T-cell (primary cell): ENCODE results near the gene GYPC. TPM values are rescaled to one million over a fixed set of nuclear protein-coding genes. Genes with fewer than 3 reads are reported as not detected.
A peak's percentile ranks its signal among the peaks of the same experiment; 100 is the strongest.
"Not testable (repeated sequence)": the region's sequence is repeated elsewhere in the genome, so short reads cannot be mapped to it uniquely, and the experiment has no call there.

Source experiments
- ATAC-seq, 4 experiments: fragments of 200-7000 bp in 3 of 4; fragments of 150-1000 bp in 1 of 4; cut with Tn5 transposase; replicated peaks in 1 of 4; 1 replicate in 3 of 4; 2 replicates in 1 of 4; pipeline ENCODE4 v1.10.0; 2021; ENCODE audit warnings: moderate library complexity in 3 of 4, mild to moderate bottlenecking in 2 of 4, moderate number of reproducible peaks in 1 of 4
- CTCF ChIA-PET, 2 donors: fragments of 300-600 bp; sonication (Branson Sonifier 250); formaldehyde crosslinking; loops; one replicate each; lab custom pipeline; 2022; ENCODE audit warnings: antibody characterized with exemption in 2 of 2; lab: Charles Lee
- POLR2A ChIA-PET, 2 donors: fragments of 300-600 bp; sonication (Branson Sonifier 250); formaldehyde crosslinking; loops; one replicate each; lab custom pipeline; 2022; ENCODE audit warnings: antibody characterized with exemption in 2 of 2; lab: Charles Lee
- DNase-seq, 35 experiments: peaks; one replicate each; pipeline versions ENCODE4 v3.0.0 to v3.0.0-alpha.2; 2013 to 2023
- H3K27ac ChIP-seq: one replicate; pipeline ENCODE4 v1.5.1; 2013; ENCODE audit warnings: low read length
- H3K27me3 ChIP-seq, 2 experiments: replicated peaks in 1 of 2; 1 replicate in 1 of 2; 2 replicates in 1 of 2; pipeline versions ENCODE4 v1.6.1 to v1.7.0; 2013; ENCODE audit warnings: low read length in 1 of 2, mixed read lengths in 1 of 2; ENCODE audit not compliant: control insufficient read depth in 2 of 2, insufficient read depth in 2 of 2; ENCODE audit errors: extremely low read depth in 1 of 2
- H3K36me3 ChIP-seq, 2 donors: 1 replicate in 1 of 2; 2 replicates in 1 of 2; pipeline versions ENCODE4 v1.6.1 to v1.7.0; 2013; ENCODE audit warnings: low read length in 1 of 2; ENCODE audit not compliant: control insufficient read depth in 2 of 2, insufficient read depth in 1 of 2; ENCODE audit errors: extremely low read depth in 1 of 2
- H3K4me1 ChIP-seq, 2 experiments: 1 replicate in 1 of 2; 2 replicates in 1 of 2; pipeline versions ENCODE4 v1.6.1 to v1.7.0; 2013; ENCODE audit warnings: low read length in 2 of 2, mixed read lengths in 1 of 2; ENCODE audit not compliant: insufficient read depth in 2 of 2, control insufficient read depth in 1 of 2; ENCODE audit errors: extremely low read depth in 1 of 2
- H3K4me3 ChIP-seq, 2 donors: 1 replicate in 1 of 2; 2 replicates in 1 of 2; pipeline versions ENCODE4 v1.5.1 to v1.7.0; 2013; ENCODE audit warnings: mild to moderate bottlenecking in 2 of 2, low read length in 1 of 2, moderate library complexity in 1 of 2; ENCODE audit not compliant: control insufficient read depth in 1 of 2; ENCODE audit errors: extremely low read depth in 1 of 2
- H3K9me3 ChIP-seq: 2 replicates; pipeline ENCODE4 v1.7.0; 2013
- H3K27ac Mint-ChIP-seq, 2 donors: one replicate each; pipeline ENCODE4 v1.8.0; 2020 to 2021; ENCODE audit warnings: mild to moderate bottlenecking in 2 of 2, mixed read lengths in 2 of 2
- H3K27me3 Mint-ChIP-seq, 2 donors: one replicate each; pipeline ENCODE4 v1.8.0; 2021 to 2022; ENCODE audit warnings: mixed read lengths in 2 of 2
- H3K36me3 Mint-ChIP-seq: one replicate; pipeline ENCODE4 v1.8.0; 2021; ENCODE audit warnings: mixed read lengths
- H3K4me1 Mint-ChIP-seq, 3 donors: one replicate each; pipeline ENCODE4 v1.8.0; 2020 to 2022; ENCODE audit warnings: mixed read lengths in 3 of 3, mild to moderate bottlenecking in 1 of 3
- H3K4me3 Mint-ChIP-seq, 3 donors: one replicate each; pipeline ENCODE4 v1.8.0; 2020 to 2022; ENCODE audit warnings: mild to moderate bottlenecking in 3 of 3, mixed read lengths in 3 of 3, moderate library complexity in 3 of 3
- H3K9me3 Mint-ChIP-seq, 3 donors: one replicate each; pipeline ENCODE4 v1.8.0; 2020 to 2022; ENCODE audit warnings: mixed read lengths in 3 of 3
- WGBS: methylation state at CpG from one replicate; pipeline ENCODE4 v1.1.5; 2013; ENCODE audit warnings: missing lambda C conversion rate; ENCODE audit not compliant: insufficient coverage; 5-methylcytosine and 5-hydroxymethylcytosine counted together
- total RNA-seq, 35 experiments: library from RNA in 6 of 35; stranded (reverse) in 6 of 35; fragments of 120-200 nt in 1 of 35; gene quantifications; one replicate each; pipeline versions ENCODE4 v1.2.1 to v1.2.4 and lab custom pipeline; 2013 to 2026

The GYPC gene
- total RNA-seq, 5 donors from 2014 or later (not counting 1 experiment from before 2014, with no cell fraction given) = 109 to 137 (median 116) TPM

DNA sequence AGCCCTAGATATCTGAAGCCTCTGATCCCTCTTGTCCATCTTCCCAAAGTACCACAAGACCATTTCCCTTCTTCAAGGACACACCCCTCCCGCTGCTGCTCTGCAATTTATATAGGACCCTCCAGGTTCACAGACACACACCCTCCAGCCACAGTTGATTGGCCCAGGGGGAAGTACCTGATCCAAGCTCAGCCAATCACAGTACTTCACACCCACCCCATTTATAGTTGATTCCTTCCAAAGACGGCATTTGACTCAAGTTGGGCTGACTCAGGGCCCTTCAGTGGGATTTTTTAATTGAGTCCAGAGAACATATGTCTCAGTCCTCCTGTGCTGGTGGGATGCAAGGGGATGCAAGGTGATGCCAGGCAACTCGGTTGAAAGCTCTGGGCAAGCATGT lies 59.2 kb downstream of the GYPC start:
- H3K9me3 Mint-ChIP-seq = no peaks in the 10 kb centered on the region
- Histone ChIP-seq H3K4me3 (no peak overlapping the region), H3K9me3 (no peaks in the 10 kb centered on the region), H3K27me3 (no peaks in the 10 kb centered on the region), H3K27ac (no peak overlapping the region), H3K36me3 (no peaks in the 10 kb centered on the region), H3K4me1 (no peaks in the 10 kb centered on the region)
- POLR2A ChIA-PET = interaction anchor here in 1 of 2 donors (0.6 kb wide), 1 partner anchor 402 kb away, joined by 4 read pairs; no protein-coding TSS in a partner anchor
- H3K4me3 Mint-ChIP-seq = no peak overlapping the region
- 100% methylated on average over 1 of the region's 3 CpGs for WGBS
- H3K4me1 Mint-ChIP-seq = peaks cover 0 to 27% (median 2%) of the 10 kb centered on the region in 3 donors
- ATAC-seq (no peak), DNase-seq (no peak)
- H3K36me3 Mint-ChIP-seq = no peaks in the 10 kb centered on the region
- H3K27ac Mint-ChIP-seq = no peak overlapping the region
- CTCF ChIA-PET = interaction anchor here in 1 of 2 donors (0.5 kb wide), 1 partner anchor 56 kb away, joined by 3 read pairs; no protein-coding TSS in a partner anchor
- H3K27me3 Mint-ChIP-seq = no peaks in the 10 kb centered on the region

DNA sequence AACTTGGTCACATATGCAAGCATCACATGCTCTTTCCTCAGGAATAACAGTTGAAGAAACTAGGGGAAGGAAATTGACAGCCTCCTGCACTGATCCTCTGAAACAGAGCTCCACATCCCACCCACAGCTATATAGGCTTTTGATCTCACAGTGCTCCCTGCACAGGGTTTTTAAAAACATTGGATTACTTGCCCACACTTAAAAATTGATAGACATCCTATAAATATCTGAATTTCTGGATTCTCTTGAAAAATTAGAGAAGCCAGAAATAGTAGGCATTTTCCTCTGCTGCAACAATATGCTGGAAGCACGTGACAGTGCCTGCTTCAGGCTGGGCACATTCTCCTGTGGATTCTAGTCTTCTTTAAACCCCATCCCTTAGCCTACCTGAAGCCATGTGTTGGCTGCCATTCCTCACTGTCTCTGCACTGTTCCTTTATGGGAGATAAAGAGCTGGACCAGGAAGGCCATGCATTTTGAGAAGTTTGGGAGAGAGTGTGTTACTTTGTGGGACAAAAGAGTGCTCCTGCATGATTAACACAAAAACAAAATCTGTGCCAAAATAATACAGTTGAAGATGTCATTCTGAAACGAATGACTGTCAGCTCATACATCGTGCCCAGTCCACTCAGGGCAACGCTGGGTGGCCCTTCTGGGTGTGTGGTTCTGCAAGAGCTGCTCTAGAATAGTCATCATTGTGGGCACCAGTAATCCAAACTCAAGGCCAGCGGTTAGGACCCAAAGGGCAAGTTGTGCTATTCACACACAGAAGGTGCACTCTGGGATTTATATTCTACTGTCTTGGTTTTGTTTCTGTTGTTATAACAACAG lies 59.8 kb downstream of the GYPC start:
- no peak for DNase-seq
- H3K27ac Mint-ChIP-seq = no peak overlapping the region
- H3K9me3 Mint-ChIP-seq = no peaks in the 10 kb centered on the region
- Histone ChIP-seq H3K9me3 (no peaks in the 10 kb centered on the region), H3K4me3 (no peak overlapping the region), H3K27ac (no peak overlapping the region), H3K27me3 (no peaks in the 10 kb centered on the region), H3K4me1 (no peaks in the 10 kb centered on the region), H3K36me3 (no peaks in the 10 kb centered on the region)
- no peak for ATAC-seq
- WGBS = 66% methylated on average over 4 of the region's 5 CpGs
- H3K27me3 Mint-ChIP-seq = no peaks in the 10 kb centered on the region
- H3K4me1 Mint-ChIP-seq = peaks cover 0 to 27% (median 2%) of the 10 kb centered on the region in 3 donors
- CTCF ChIA-PET = interaction anchor here in 1 of 2 donors (0.5 kb wide), 1 partner anchor 56 kb away, joined by 3 read pairs; no protein-coding TSS in a partner anchor
- POLR2A ChIA-PET = interaction anchor here in 1 of 2 donors (0.6 kb wide), 1 partner anchor 401 kb away, joined by 4 read pairs; no protein-coding TSS in a partner anchor
- H3K36me3 Mint-ChIP-seq = no peaks in the 10 kb centered on the region
- no peak overlapping the region for H3K4me3 Mint-ChIP-seq

DNA sequence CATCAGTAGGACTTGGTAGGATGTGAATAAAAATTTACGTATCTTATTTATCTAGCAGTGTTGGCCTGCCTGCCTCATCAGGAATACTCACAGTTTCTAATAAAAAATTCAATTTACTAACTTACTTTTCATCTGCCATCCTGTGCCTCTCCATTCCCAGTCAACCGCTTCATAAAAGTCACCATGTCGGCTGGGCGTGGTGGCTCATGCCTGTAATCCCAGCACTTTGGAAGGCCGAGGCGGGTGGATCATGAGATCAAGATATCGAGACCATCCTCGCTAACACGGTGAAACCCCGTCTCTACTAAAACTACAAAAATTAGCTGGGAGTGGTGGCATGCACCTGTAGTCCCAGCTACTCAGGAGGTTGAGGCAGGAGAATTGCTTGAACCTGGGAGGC lies 61.3 kb downstream of the GYPC start:
- H3K4me3 Mint-ChIP-seq, POLR2A ChIA-PET: not testable (repeated sequence)

DNA sequence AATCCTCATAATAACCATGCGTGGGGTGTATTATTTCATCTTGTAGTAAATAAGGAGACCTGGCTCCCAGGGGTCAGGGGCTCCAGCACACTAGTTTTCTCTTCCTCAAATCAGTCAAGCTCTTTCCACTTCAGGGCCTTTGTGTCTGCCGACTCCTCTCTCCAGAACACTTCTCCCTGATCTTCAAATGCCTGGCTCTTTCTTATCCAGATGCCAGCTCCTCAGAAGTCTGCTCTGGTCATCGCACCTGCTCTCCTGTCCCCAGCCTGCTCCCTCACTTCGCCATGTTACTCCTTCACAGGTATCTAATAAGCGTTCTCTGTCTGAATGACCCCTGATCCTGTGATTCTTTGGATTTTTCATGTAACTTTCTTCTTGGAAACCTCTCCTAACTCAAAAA lies 62.0 kb downstream of the GYPC start:
- 88% methylated on average over 4 of the region's 5 CpGs for WGBS
- Histone ChIP-seq H3K4me1 (no peaks in the 10 kb centered on the region), H3K36me3 (no peaks in the 10 kb centered on the region), H3K27ac (no peak overlapping the region), H3K4me3 (no peak overlapping the region), H3K9me3 (no peaks in the 10 kb centered on the region), H3K27me3 (no peaks in the 10 kb centered on the region)
- no peaks in the 10 kb centered on the region for H3K36me3 Mint-ChIP-seq
- H3K4me3 Mint-ChIP-seq = no peak overlapping the region
- H3K4me1 Mint-ChIP-seq = peaks cover 0 to 19% (median 2%) of the 10 kb centered on the region in 3 donors
- no peak for DNase-seq
- H3K27ac Mint-ChIP-seq = no peak overlapping the region
- no peaks in the 10 kb centered on the region for H3K9me3 Mint-ChIP-seq
- POLR2A ChIA-PET = interaction anchor here in 1 of 2 donors (0.6 kb wide), 1 partner anchor 36 kb away, joined by 3 read pairs; no protein-coding TSS in a partner anchor
- no peak for ATAC-seq
- no peaks in the 10 kb centered on the region for H3K27me3 Mint-ChIP-seq
- CTCF ChIA-PET = no interaction called here

More for the DNA sequence above, 61.3 kb downstream of the GYPC start:
- H3K9me3 ChIP-seq, H3K4me3 ChIP-seq, H3K27me3 ChIP-seq, H3K36me3 ChIP-seq, H3K27ac ChIP-seq, ATAC-seq, H3K27me3 Mint-ChIP-seq, DNase-seq, H3K36me3 Mint-ChIP-seq, H3K27ac Mint-ChIP-seq, H3K4me1 ChIP-seq, CTCF ChIA-PET, H3K9me3 Mint-ChIP-seq: not testable (repeated sequence)
- 100% methylated on average over 3 of the region's 10 CpGs for WGBS
- peaks cover 0 to 26% (median 2%) of the 10 kb centered on the region in 3 donors for H3K4me1 Mint-ChIP-seq

DNA sequence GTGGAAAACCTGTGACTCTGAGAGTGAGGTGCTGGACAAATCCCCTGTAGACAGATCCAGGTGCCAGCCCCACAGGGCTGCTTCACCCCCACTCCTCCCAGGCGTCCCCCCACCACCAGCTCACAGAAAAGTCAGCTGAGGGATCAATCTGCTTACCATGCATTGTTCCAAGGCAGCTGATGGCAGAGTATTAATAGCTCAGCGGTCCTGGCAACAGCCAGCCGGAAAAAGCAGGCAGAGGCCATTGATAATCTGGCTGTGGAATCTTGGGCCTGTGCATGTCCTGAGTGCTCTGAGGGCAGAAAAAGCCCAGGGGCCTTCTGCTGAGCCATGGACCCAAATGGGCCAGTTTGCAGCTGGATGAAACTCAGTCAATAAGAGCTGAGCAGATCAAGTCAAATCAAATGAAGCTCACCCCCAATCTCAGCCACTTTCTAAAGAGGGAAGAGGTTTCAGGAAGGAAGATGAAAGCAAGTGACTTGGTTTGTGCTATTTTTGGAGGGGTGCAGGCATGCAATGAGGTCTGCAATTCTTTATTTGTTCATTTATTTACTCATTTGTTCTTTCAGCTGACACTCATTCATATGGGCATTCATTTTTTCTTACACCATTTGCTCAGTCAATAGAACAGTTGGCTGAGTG lies 63.4 kb downstream of the GYPC start:
- 67% methylated on average over 3 of the region's 3 CpGs for WGBS
- Mint-ChIP-seq H3K4me1 (peaks cover 0 to 8% (median 2%) of the 10 kb centered on the region in 3 donors), H3K27ac (no peak overlapping the region), H3K4me3 (no peak overlapping the region), H3K9me3 (peaks cover 0 to 3% (median 0%) of the 10 kb centered on the region in 3 donors), H3K27me3 (peaks cover 0 to 5% of the 10 kb centered on the region in 2 donors), H3K36me3 (no peaks in the 10 kb centered on the region)
- Histone ChIP-seq H3K4me1 (no peaks in the 10 kb centered on the region), H3K27ac (no peak overlapping the region), H3K4me3 (no peak overlapping the region), H3K9me3 (no peaks in the 10 kb centered on the region), H3K27me3 (no peaks in the 10 kb centered on the region), H3K36me3 (no peaks in the 10 kb centered on the region)
- no peak for ATAC-seq
- ChIA-PET POLR2A (no interaction called here), CTCF (interaction anchor here in 1 of 2 donors (0.6 kb wide), 1 partner anchor 88 kb away, joined by 3 read pairs; no protein-coding TSS in a partner anchor)
- DNase-seq = no peak

DNA sequence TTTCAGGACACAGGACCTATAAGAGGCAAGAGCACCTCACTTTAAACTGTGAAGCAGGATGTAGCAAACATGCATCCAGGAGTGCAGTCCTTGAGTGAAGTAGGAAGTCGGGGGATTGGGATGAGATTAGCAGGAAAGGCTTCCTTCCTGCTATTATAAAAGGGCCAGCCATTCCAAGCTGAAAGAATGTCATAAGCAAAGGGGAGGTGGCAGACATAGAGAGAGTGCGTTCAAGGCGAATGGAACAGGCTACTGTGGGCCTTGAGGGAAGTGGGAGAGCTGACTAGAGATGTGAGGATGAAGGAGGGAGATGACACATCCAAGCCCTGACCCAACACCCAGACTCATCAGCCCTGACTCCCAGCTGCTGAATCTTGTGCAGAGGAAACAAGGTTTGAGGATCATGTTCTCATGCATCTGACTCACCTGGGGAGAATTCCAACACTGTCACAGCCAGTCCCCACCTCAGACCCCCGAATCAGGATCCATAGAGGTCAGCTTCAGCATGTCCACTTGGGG lies 63.9 kb downstream of the GYPC start:
- ATAC-seq (no peak), DNase-seq (no peak)
- H3K4me1 ChIP-seq = no peaks in the 10 kb centered on the region
- ChIA-PET CTCF (no interaction called here), POLR2A (no interaction called here)
- Mint-ChIP-seq H3K4me3 (no peak overlapping the region), H3K27me3 (peaks cover 0 to 5% of the 10 kb centered on the region in 2 donors), H3K9me3 (peaks cover under 1 to 4% (median 2%) of the 10 kb centered on the region in 3 donors), H3K4me1 (peaks cover 0 to 7% (median 2%) of the 10 kb centered on the region in 3 donors), H3K27ac (peak overlapping the region in 1 of 2 donors; percentile 40), H3K36me3 (no peaks in the 10 kb centered on the region)
- H3K27me3 ChIP-seq = no peaks in the 10 kb centered on the region
- H3K4me3 ChIP-seq = no peak overlapping the region
- no peak overlapping the region for H3K27ac ChIP-seq
- no CpG with 5 or more reads among the region's 4 CpGs for WGBS
- H3K36me3 ChIP-seq = no peaks in the 10 kb centered on the region
- no peaks in the 10 kb centered on the region for H3K9me3 ChIP-seq
